Liver (tissue), 9 donors: ENCODE data around the gene VGLL4. TPM values are rescaled to one million over a fixed set of nuclear protein-coding genes. Genes with fewer than 3 reads are reported as not detected.

Experiments used
- DNase-seq: peaks from one replicate; pipeline ENCODE4 v3.0.0-alpha.2; 2017; ENCODE audit warnings: low spot score
- H3K27ac ChIP-seq, 2 donors: one replicate each; pipeline ENCODE4 v1.7.0; 2013; ENCODE audit warnings: inconsistent platforms in 2 of 2, low read length in 2 of 2, control low read depth in 1 of 2, low read depth in 1 of 2, mild to moderate bottlenecking in 1 of 2
- H3K27me3 ChIP-seq, 4 donors: one replicate each; pipeline versions ENCODE4 v1.6.1 to v1.7.0; 2013; ENCODE audit warnings: low read length in 3 of 4, inconsistent platforms in 1 of 4, mild to moderate bottlenecking in 1 of 4, moderate library complexity in 1 of 4; ENCODE audit not compliant: control insufficient read depth in 4 of 4, insufficient read depth in 4 of 4
- H3K36me3 ChIP-seq, 4 donors: one replicate each; pipeline versions ENCODE4 v1.6.1 to v1.7.0; 2013; ENCODE audit warnings: low read length in 3 of 4, mild to moderate bottlenecking in 3 of 4, low read depth in 1 of 4, moderate library complexity in 1 of 4; ENCODE audit not compliant: control insufficient read depth in 4 of 4, insufficient read depth in 3 of 4
- H3K4me1 ChIP-seq, 4 donors: one replicate each; pipeline versions ENCODE4 v1.6.1 to v1.7.0; 2013; ENCODE audit warnings: low read length in 3 of 4, mild to moderate bottlenecking in 3 of 4, moderate library complexity in 1 of 4; ENCODE audit not compliant: control insufficient read depth in 4 of 4, insufficient read depth in 4 of 4
- H3K4me3 ChIP-seq, 3 donors: one replicate each; pipeline versions ENCODE4 v1.6.1 to v1.7.0; 2013; ENCODE audit warnings: low read length in 3 of 3, control low read depth in 1 of 3, low read depth in 1 of 3, mild to moderate bottlenecking in 1 of 3
- H3K9ac ChIP-seq, 2 donors: one replicate each; pipeline ENCODE4 v1.7.0; 2013; ENCODE audit warnings: low read length in 2 of 2, mild to moderate bottlenecking in 2 of 2, moderate library complexity in 2 of 2, control low read depth in 1 of 2, low read depth in 1 of 2
- H3K9me3 ChIP-seq, 4 donors: one replicate each; pipeline versions ENCODE4 v1.6.1 to v1.7.0; 2013; ENCODE audit warnings: low read length in 3 of 4; ENCODE audit not compliant: control insufficient read depth in 4 of 4
- EGR1 ChIP-seq, 2 donors: IDR thresholded peaks; 2 replicates each; pipeline ENCODE4 v1.6.1; 2016 to 2018; ENCODE audit warnings: antibody characterized with exemption in 2 of 2, low read depth in 2 of 2
- FOXA1 ChIP-seq: IDR thresholded peaks from 2 replicates; pipeline ENCODE4 v1.6.1; 2016; ENCODE audit warnings: antibody characterized with exemption
- FOXA2 ChIP-seq: IDR thresholded peaks from 2 replicates; pipeline ENCODE4 v1.6.1; 2016; ENCODE audit warnings: antibody characterized with exemption
- GABPA ChIP-seq, 2 donors: IDR thresholded peaks in 1 of 2; conservative IDR thresholded peaks in 1 of 2; 2 replicates each; pipeline ENCODE4 v1.6.1; 2016; ENCODE audit warnings: antibody characterized with exemption in 2 of 2, mild to moderate bottlenecking in 1 of 2, moderate library complexity in 1 of 2
- HNF4A ChIP-seq, 2 donors: conservative IDR thresholded peaks; 2 replicates each; pipeline ENCODE4 v1.6.1; 2016; ENCODE audit warnings: antibody characterized with exemption in 2 of 2, mild to moderate bottlenecking in 2 of 2
- HNF4G ChIP-seq: IDR thresholded peaks from 2 replicates; pipeline ENCODE4 v1.6.1; 2016; ENCODE audit warnings: antibody characterized with exemption
- JUND ChIP-seq, 2 donors: IDR thresholded peaks; 2 replicates each; pipeline ENCODE4 v1.6.1; 2016; ENCODE audit warnings: antibody characterized with exemption in 2 of 2
- NR2F2 ChIP-seq: IDR thresholded peaks from 2 replicates; pipeline ENCODE4 v1.6.1; 2016; ENCODE audit warnings: antibody characterized with exemption
- RAD21 ChIP-seq, 2 donors: IDR thresholded peaks; 2 replicates each; pipeline ENCODE4 v1.6.1; 2016; ENCODE audit warnings: antibody characterized with exemption in 2 of 2, mild to moderate bottlenecking in 2 of 2
- RXRA ChIP-seq, 2 donors: IDR thresholded peaks; 2 replicates each; pipeline ENCODE4 v1.6.1; 2017 to 2018; ENCODE audit warnings: antibody characterized with exemption in 2 of 2, mild to moderate bottlenecking in 1 of 2
- SP1 ChIP-seq: IDR thresholded peaks from 2 replicates; pipeline ENCODE4 v1.6.1; 2018; ENCODE audit warnings: antibody characterized with exemption, mild to moderate bottlenecking
- TAF1 ChIP-seq: conservative IDR thresholded peaks from 2 replicates; pipeline ENCODE4 v1.6.1; 2016; ENCODE audit warnings: antibody characterized with exemption, mild to moderate bottlenecking
- YY1 ChIP-seq: IDR thresholded peaks from 2 replicates; pipeline ENCODE4 v1.6.1; 2016; ENCODE audit warnings: antibody characterized with exemption, mild to moderate bottlenecking
- WGBS: extraction: QIAGEN DNeasy Blood & Tissue Kit; methylation state at CpG from one replicate; pipeline ENCODE4 v1.1.7; 2013; 5-methylcytosine and 5-hydroxymethylcytosine counted together
- polyA plus RNA-seq, 2 donors: library from polyadenylated mRNA; stranded (reverse) in 1 of 2; unstranded in 1 of 2; fragments of 200-250 nt in 1 of 2; fragments of >200 nt in 1 of 2; fragmentation: Nextera tagmentation in 1 of 2; extraction: Ambion mirVana in 1 of 2; gene quantifications; one replicate each; pipeline versions ENCODE4 v1.2.1 to v1.2.3, GENCODE V29; 2013 to 2015
- total RNA-seq, 2 donors: library from RNA; depleted of rRNA; stranded (reverse); fragments of >200 nt; gene quantifications; one replicate each; pipeline ENCODE4 v1.2.3, GENCODE V29; 2014
- TF ChIP-seq, protein P1 (sequence below): fragments of 150-350 bp; IDR thresholded peaks from 2 replicates; pipeline ENCODE4 v1.5.1; 2017; ENCODE audit warnings: improper control_type of control experiment, low read depth, low read length; ENCODE audit not compliant: missing input control
- TF ChIP-seq, protein P2 (sequence below): IDR thresholded peaks from 2 replicates; pipeline ENCODE4 v1.6.1; 2016; ENCODE audit warnings: antibody characterized with exemption
- TF ChIP-seq, protein P3 (sequence below): IDR thresholded peaks from 2 replicates; pipeline ENCODE4 v1.6.1; 2016; ENCODE audit warnings: antibody characterized with exemption, mild to moderate bottlenecking
- TF ChIP-seq, protein P4 (sequence below): IDR thresholded peaks from 2 replicates; pipeline ENCODE4 v1.6.1; 2016; ENCODE audit warnings: antibody characterized with exemption
- TF ChIP-seq, protein P5 (sequence below): IDR thresholded peaks from 2 replicates; pipeline ENCODE4 v1.6.1; 2016; ENCODE audit warnings: antibody characterized with exemption
- donor health status: healthy.
- donor health status: healthy.
- donor health status: healthy.
- donor health status: healthy.
- donor health status: healthy.

Gene VGLL4
- total and polyA plus RNA-seq, 4 donors, result 7.2 to 27.9 (median 13.0) TPM

DNA sequence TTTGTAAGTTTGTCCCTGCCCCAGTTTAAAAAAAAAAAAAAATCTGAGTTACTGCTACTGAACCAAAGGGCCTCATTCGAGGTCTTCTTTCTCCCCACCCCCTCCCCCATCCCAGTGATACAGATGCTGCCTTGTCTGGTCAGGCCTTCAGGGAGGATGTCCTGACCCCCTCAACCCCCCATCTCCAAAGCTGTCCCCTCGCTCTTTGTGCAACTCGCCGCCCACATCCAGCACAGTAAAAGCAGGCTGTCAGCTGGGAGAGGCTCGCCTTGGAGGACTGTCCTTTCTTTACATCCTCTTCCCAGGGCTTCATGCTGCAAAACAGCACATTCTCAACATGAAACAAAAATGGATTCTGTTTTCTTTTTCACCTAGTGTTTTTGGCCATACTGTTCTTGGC lies 133.4 kb downstream of the VGLL4 start:
- DNase-seq, result no peak

DNA sequence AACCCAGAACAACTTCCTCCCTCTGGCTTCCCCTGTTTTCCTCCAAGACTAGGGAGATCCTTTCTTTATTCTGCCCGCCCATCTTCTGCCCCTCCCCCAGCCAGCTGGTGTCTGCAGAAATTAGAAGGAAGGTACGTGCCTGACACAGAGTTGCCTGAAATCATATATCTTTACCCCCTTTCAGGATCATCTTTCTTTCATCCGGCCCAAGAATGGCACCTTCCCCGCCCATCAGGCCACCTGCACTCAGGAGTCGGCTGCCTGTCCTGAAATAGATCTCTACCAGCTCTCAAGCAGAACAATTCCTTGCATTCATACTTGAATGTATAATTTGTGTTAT lies 133.7 kb downstream of the VGLL4 start:
- Histone ChIP-seq H3K27me3 (no peaks in the 10 kb centered on the region), H3K9ac (no peak overlapping the region), H3K4me3 (no peak overlapping the region), H3K27ac (peak overlapping the region in 1 of 2 donors; percentile 16), H3K36me3 (no peaks in the 10 kb centered on the region), H3K4me1 (peaks cover 0 to 8% (median 4%) of the 10 kb centered on the region in 4 donors), H3K9me3 (no peaks in the 10 kb centered on the region)
- no peak for TF ChIP-seq HNF4A (conservative IDR thresholded peaks at IDR 0.05)
- TF ChIP-seq EGR1 (IDR thresholded peaks at IDR 0.05; ENCODE audit: low read depth in 2 of 2), result no peak
- no peak for TF ChIP-seq FOXA1
- TF ChIP-seq, protein P1, sequence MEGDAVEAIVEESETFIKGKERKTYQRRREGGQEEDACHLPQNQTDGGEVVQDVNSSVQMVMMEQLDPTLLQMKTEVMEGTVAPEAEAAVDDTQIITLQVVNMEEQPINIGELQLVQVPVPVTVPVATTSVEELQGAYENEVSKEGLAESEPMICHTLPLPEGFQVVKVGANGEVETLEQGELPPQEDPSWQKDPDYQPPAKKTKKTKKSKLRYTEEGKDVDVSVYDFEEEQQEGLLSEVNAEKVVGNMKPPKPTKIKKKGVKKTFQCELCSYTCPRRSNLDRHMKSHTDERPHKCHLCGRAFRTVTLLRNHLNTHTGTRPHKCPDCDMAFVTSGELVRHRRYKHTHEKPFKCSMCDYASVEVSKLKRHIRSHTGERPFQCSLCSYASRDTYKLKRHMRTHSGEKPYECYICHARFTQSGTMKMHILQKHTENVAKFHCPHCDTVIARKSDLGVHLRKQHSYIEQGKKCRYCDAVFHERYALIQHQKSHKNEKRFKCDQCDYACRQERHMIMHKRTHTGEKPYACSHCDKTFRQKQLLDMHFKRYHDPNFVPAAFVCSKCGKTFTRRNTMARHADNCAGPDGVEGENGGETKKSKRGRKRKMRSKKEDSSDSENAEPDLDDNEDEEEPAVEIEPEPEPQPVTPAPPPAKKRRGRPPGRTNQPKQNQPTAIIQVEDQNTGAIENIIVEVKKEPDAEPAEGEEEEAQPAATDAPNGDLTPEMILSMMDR, result no peak
- no peak for TF ChIP-seq SP1
- TF ChIP-seq, protein P2, sequence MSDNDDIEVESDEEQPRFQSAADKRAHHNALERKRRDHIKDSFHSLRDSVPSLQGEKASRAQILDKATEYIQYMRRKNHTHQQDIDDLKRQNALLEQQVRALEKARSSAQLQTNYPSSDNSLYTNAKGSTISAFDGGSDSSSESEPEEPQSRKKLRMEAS, result no peak
- TF ChIP-seq RAD21 (IDR thresholded peaks at IDR 0.05), result no peak
- TF ChIP-seq YY1, result no peak
- no peak for TF ChIP-seq NR2F2
- TF ChIP-seq TAF1, result no peak
- TF ChIP-seq FOXA2, result no peak
- WGBS, result 85% methylated on average over 5 of the region's 5 CpGs
- no peak for DNase-seq

More for the DNA sequence above, 133.4 kb downstream of the VGLL4 start:
- TF ChIP-seq HNF4A (conservative IDR thresholded peaks at IDR 0.05), result no peak
- no peak for TF ChIP-seq GABPA (IDR thresholded peaks at IDR 0.05 in 1 of 2, conservative IDR thresholded peaks at IDR 0.05 in 1 of 2)
- TF ChIP-seq RAD21 (IDR thresholded peaks at IDR 0.05), result no peak
- TF ChIP-seq RXRA (IDR thresholded peaks at IDR 0.05), result no peak
- TF ChIP-seq SP1, result no peak
- no peak for TF ChIP-seq JUND (IDR thresholded peaks at IDR 0.05)
- no peak for TF ChIP-seq TAF1
- TF ChIP-seq, protein P2, result no peak
- no peak for TF ChIP-seq YY1
- TF ChIP-seq NR2F2, result no peak
- TF ChIP-seq FOXA2, result no peak
- no peak for TF ChIP-seq EGR1 (IDR thresholded peaks at IDR 0.05; ENCODE audit: low read depth in 2 of 2)
- TF ChIP-seq, protein P1, result no peak
- TF ChIP-seq, protein P3, sequence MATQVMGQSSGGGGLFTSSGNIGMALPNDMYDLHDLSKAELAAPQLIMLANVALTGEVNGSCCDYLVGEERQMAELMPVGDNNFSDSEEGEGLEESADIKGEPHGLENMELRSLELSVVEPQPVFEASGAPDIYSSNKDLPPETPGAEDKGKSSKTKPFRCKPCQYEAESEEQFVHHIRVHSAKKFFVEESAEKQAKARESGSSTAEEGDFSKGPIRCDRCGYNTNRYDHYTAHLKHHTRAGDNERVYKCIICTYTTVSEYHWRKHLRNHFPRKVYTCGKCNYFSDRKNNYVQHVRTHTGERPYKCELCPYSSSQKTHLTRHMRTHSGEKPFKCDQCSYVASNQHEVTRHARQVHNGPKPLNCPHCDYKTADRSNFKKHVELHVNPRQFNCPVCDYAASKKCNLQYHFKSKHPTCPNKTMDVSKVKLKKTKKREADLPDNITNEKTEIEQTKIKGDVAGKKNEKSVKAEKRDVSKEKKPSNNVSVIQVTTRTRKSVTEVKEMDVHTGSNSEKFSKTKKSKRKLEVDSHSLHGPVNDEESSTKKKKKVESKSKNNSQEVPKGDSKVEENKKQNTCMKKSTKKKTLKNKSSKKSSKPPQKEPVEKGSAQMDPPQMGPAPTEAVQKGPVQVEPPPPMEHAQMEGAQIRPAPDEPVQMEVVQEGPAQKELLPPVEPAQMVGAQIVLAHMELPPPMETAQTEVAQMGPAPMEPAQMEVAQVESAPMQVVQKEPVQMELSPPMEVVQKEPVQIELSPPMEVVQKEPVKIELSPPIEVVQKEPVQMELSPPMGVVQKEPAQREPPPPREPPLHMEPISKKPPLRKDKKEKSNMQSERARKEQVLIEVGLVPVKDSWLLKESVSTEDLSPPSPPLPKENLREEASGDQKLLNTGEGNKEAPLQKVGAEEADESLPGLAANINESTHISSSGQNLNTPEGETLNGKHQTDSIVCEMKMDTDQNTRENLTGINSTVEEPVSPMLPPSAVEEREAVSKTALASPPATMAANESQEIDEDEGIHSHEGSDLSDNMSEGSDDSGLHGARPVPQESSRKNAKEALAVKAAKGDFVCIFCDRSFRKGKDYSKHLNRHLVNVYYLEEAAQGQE, result no peak
- TF ChIP-seq HNF4G, result no peak
- no peak for TF ChIP-seq FOXA1
- TF ChIP-seq, protein P4, sequence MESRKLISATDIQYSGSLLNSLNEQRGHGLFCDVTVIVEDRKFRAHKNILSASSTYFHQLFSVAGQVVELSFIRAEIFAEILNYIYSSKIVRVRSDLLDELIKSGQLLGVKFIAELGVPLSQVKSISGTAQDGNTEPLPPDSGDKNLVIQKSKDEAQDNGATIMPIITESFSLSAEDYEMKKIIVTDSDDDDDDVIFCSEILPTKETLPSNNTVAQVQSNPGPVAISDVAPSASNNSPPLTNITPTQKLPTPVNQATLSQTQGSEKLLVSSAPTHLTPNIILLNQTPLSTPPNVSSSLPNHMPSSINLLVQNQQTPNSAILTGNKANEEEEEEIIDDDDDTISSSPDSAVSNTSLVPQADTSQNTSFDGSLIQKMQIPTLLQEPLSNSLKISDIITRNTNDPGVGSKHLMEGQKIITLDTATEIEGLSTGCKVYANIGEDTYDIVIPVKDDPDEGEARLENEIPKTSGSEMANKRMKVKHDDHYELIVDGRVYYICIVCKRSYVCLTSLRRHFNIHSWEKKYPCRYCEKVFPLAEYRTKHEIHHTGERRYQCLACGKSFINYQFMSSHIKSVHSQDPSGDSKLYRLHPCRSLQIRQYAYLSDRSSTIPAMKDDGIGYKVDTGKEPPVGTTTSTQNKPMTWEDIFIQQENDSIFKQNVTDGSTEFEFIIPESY, result no peak
- TF ChIP-seq, protein P5, sequence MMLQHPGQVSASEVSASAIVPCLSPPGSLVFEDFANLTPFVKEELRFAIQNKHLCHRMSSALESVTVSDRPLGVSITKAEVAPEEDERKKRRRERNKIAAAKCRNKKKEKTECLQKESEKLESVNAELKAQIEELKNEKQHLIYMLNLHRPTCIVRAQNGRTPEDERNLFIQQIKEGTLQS, result no peak
- H3K27me3 ChIP-seq, result no peaks in the 10 kb centered on the region
- no peak overlapping the region for H3K9ac ChIP-seq
- H3K4me3 ChIP-seq, result no peak overlapping the region
- WGBS, result 90% methylated on average over 5 of the region's 5 CpGs
- no peak overlapping the region for H3K27ac ChIP-seq
- no peaks in the 10 kb centered on the region for H3K36me3 ChIP-seq
- H3K9me3 ChIP-seq, result no peaks in the 10 kb centered on the region
- H3K4me1 ChIP-seq, result peaks cover 0 to 8% (median 4%) of the 10 kb centered on the region in 4 donors
